ENCODE data around the gene TM9SF4. TPM values are rescaled to one million over a fixed set of nuclear protein-coding genes. Genes with fewer than 3 reads are reported as not detected.

TM9SF4 gene
- total RNA-seq, 1 donor: 41.1 TPM

GRCh38 chr20:32125506-32125905 is 16.0 kb downstream of the TM9SF4 start:
- DNase-seq (ENCODE audit: low read depth): no peak
- TF ChIP-seq, protein P1, sequence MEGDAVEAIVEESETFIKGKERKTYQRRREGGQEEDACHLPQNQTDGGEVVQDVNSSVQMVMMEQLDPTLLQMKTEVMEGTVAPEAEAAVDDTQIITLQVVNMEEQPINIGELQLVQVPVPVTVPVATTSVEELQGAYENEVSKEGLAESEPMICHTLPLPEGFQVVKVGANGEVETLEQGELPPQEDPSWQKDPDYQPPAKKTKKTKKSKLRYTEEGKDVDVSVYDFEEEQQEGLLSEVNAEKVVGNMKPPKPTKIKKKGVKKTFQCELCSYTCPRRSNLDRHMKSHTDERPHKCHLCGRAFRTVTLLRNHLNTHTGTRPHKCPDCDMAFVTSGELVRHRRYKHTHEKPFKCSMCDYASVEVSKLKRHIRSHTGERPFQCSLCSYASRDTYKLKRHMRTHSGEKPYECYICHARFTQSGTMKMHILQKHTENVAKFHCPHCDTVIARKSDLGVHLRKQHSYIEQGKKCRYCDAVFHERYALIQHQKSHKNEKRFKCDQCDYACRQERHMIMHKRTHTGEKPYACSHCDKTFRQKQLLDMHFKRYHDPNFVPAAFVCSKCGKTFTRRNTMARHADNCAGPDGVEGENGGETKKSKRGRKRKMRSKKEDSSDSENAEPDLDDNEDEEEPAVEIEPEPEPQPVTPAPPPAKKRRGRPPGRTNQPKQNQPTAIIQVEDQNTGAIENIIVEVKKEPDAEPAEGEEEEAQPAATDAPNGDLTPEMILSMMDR (IDR thresholded peaks at IDR 0.05; ENCODE audit: insufficient read depth, low read length): no peak
- no peak overlapping the region for H3K4me3 ChIP-seq (ENCODE audit: low read depth, low read length)

DNA sequence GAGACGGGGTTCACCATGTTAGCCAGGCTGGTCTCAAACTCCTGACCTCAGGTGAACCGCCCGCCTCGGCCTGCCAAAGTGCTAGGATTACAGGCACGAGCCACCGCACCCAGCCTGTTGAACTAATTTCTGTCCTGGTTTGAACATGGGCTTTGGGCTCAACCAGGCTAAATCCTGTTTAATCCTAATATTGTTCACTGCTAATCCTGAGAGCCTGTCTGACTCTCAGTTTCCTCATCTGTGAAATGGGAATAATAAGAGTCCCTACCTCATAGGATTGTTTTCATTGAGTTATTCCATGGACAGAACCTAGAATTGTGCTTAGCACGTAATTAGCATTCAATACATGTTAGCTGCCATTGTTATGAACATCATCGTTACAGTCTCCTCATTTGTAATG is 17.4 kb downstream of the TM9SF4 start:
- no peak for DNase-seq (ENCODE audit: low read depth)
- H3K4me3 ChIP-seq (ENCODE audit: low read depth, low read length): no peak overlapping the region
- TF ChIP-seq, protein P1 (IDR thresholded peaks at IDR 0.05; ENCODE audit: insufficient read depth, low read length): no peak

GRCh38 chr20:32127347-32127746 is 17.8 kb downstream of the TM9SF4 start:
- no peak for DNase-seq (ENCODE audit: low read depth)
- no peak overlapping the region for H3K4me3 ChIP-seq (ENCODE audit: low read depth, low read length)
- TF ChIP-seq, protein P1 (IDR thresholded peaks at IDR 0.05; ENCODE audit: insufficient read depth, low read length): no peak

GRCh38 chr20:32128167-32128566 is 18.7 kb downstream of the TM9SF4 start:
- TF ChIP-seq, protein P1 (IDR thresholded peaks at IDR 0.05; ENCODE audit: insufficient read depth, low read length): no peak
- H3K4me3 ChIP-seq (ENCODE audit: low read depth, low read length): no peak overlapping the region
- DNase-seq (ENCODE audit: low read depth): no peak

DNA sequence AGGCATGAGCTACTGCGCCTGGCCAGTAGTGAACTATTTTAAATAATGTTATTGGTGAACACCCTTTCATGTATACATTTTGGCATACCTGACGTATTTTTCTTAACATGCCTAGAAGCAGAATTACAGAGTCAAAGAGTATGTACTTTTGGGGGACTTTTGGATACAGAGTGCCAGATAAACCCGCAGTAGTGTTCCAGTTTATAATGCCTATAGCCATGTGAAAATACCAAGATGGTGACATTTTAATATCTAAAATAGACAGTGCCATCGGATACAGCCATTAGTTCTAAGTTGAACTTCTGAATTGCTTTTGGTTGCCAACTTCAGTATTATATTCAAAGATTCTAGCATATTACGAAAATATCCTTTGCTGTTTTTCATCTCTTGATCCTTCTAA is 20.3 kb downstream of the TM9SF4 start:
- H3K4me3 ChIP-seq (ENCODE audit: low read depth, low read length): no peak overlapping the region
- TF ChIP-seq, protein P1 (IDR thresholded peaks at IDR 0.05; ENCODE audit: insufficient read depth, low read length): no peak
- DNase-seq (ENCODE audit: low read depth): no peak

- no peak for DNase-seq (ENCODE audit: low read depth)
- TF ChIP-seq, protein P1 (IDR thresholded peaks at IDR 0.05; ENCODE audit: insufficient read depth, low read length): no peak
- H3K4me3 ChIP-seq (ENCODE audit: low read depth, low read length): no peak overlapping the region
These were observed 20.8 kb downstream of the TM9SF4 start for GRCh38 chr20:32130352-32130751.

GRCh38 chr20:32130965-32131364 is 21.5 kb downstream of the TM9SF4 start:
- TF ChIP-seq, protein P1 (IDR thresholded peaks at IDR 0.05; ENCODE audit: insufficient read depth, low read length): no peak
- H3K4me3 ChIP-seq (ENCODE audit: low read depth, low read length): no peak overlapping the region
- no peak for DNase-seq (ENCODE audit: low read depth)

Measured in fibroblast of the aortic adventitia (primary cell).